Measurements from ENCODE around the gene UBE2A.

DNA sequence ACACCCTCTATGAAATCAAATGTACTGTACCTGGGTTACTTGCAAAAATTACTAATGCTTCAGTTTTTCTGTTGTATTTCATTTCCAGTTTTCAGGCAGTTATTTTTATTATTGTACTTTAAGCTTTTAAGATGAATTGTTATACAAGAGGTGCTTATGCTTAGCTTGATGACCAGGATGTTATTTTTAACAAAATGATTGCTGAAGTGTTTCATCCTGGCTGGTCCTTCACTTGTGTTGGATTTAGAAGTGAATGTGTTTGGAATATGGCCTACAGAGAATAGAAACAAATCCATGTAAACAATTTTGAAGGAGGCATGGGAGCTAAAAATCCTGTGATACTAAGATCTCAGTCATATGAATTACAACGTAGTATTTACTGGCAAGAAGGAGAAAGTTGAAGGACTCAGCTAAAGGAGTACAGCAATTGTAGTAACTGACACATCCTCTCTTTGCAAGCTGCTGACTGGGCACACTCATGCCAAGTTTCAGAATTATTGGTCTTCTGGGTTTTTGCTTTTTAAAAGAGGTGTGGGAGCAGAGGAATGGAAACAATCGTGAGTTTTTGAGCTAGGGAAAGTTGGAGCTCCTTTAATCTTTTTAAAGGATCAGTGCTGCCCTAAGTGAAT lies 9.2 kb downstream of the UBE2A start:
- TF ChIP-seq POLR2A (IDR thresholded peaks at IDR 0.05; ENCODE audit: low read length) (no peak), GATA1 (IDR thresholded peaks at IDR 0.05; ENCODE audit: low read depth, low read length) (no peak)

All from erythroblast (primary cell).